Mesenchymal stem cell (in vitro differentiated cells and primary cell): ENCODE results near the gene CFAP54.

Experiments
- DNase-seq: peaks from one replicate; pipeline ENCODE4 v3.0.0-alpha.2; 2013
- H2AFZ ChIP-seq: one replicate; pipeline ENCODE4 v1.6.1; 2013; ENCODE audit warnings: low read depth, mild to moderate bottlenecking, control low read depth, inconsistent platforms, low read length, moderate library complexity
- H2AK5ac ChIP-seq: 2 replicates; pipeline ENCODE4 v1.6.1; 2013; ENCODE audit warnings: low read length, moderate library complexity, mild to moderate bottlenecking, inconsistent platforms; ENCODE audit not compliant: severe bottlenecking
- H2BK120ac ChIP-seq: one replicate; pipeline ENCODE4 v1.6.1; 2013; ENCODE audit warnings: low read depth, mild to moderate bottlenecking, inconsistent platforms, low read length, moderate library complexity
- H2BK12ac ChIP-seq, 2 experiments: one replicate each; pipeline ENCODE4 v1.6.1; 2013; ENCODE audit warnings: inconsistent platforms in 2 of 2, low read length in 2 of 2, mild to moderate bottlenecking in 2 of 2, moderate library complexity in 2 of 2, control low read depth in 1 of 2
- H2BK15ac ChIP-seq: one replicate; pipeline ENCODE4 v1.6.1; 2013; ENCODE audit warnings: mild to moderate bottlenecking, low read depth, inconsistent platforms; ENCODE audit not compliant: poor library complexity, severe bottlenecking
- H2BK5ac ChIP-seq: 2 replicates; pipeline ENCODE4 v1.6.1; 2013; ENCODE audit warnings: low read depth, mild to moderate bottlenecking, low read length, control low read depth, inconsistent platforms; ENCODE audit not compliant: poor library complexity, severe bottlenecking
- H3K14ac ChIP-seq, 2 experiments: one replicate each; pipeline ENCODE4 v1.6.1; 2013; ENCODE audit warnings: inconsistent platforms in 2 of 2, low read length in 2 of 2, control low read depth in 1 of 2, mild to moderate bottlenecking in 1 of 2, moderate library complexity in 1 of 2
- H3K18ac ChIP-seq, 2 experiments: one replicate each; pipeline ENCODE4 v1.6.1; 2013; ENCODE audit warnings: inconsistent platforms in 2 of 2, low read length in 2 of 2, control low read depth in 1 of 2, low read depth in 1 of 2, mild to moderate bottlenecking in 1 of 2
- H3K23ac ChIP-seq, 2 experiments: one replicate each; pipeline ENCODE4 v1.6.1; 2013; ENCODE audit warnings: inconsistent platforms in 2 of 2, low read length in 2 of 2, mild to moderate bottlenecking in 2 of 2, moderate library complexity in 2 of 2, control low read depth in 1 of 2
- H3K27ac ChIP-seq: 2 replicates; pipeline ENCODE4 v1.5.1; 2013; ENCODE audit warnings: mild to moderate bottlenecking, moderate library complexity, low read length, control low read depth, inconsistent platforms; ENCODE audit not compliant: poor library complexity, severe bottlenecking
- H3K27me3 ChIP-seq, 2 experiments: 2 replicates each; pipeline versions ENCODE4 v1.6.1 to v1.7.0; 2013; ENCODE audit warnings: low read length in 2 of 2, mild to moderate bottlenecking in 2 of 2, moderate library complexity in 2 of 2, control low read depth in 1 of 2, inconsistent platforms in 1 of 2; ENCODE audit not compliant: control insufficient read depth in 1 of 2, insufficient read depth in 1 of 2
- H3K36me3 ChIP-seq, 2 experiments: 2 replicates each; pipeline versions ENCODE4 v1.6.1 to v1.7.0; 2013; ENCODE audit warnings: low read length in 2 of 2, control low read depth in 1 of 2, inconsistent platforms in 1 of 2, low read depth in 1 of 2, mild to moderate bottlenecking in 1 of 2; ENCODE audit not compliant: insufficient read depth in 2 of 2, control insufficient read depth in 1 of 2
- H3K4ac ChIP-seq, 2 experiments: one replicate each; pipeline ENCODE4 v1.6.1; 2013; ENCODE audit warnings: inconsistent platforms in 2 of 2, low read length in 2 of 2, mild to moderate bottlenecking in 2 of 2, moderate library complexity in 2 of 2, control low read depth in 1 of 2, low read depth in 1 of 2
- H3K4me1 ChIP-seq: 2 replicates; pipeline ENCODE4 v1.6.1; 2013; ENCODE audit warnings: low read depth, low read length, control low read depth; ENCODE audit not compliant: control insufficient read depth, insufficient read depth
- H3K4me2 ChIP-seq: 2 replicates; pipeline ENCODE4 v1.6.1; 2013; ENCODE audit warnings: low read length, mild to moderate bottlenecking, inconsistent platforms; ENCODE audit not compliant: poor library complexity, severe bottlenecking
- H3K4me3 ChIP-seq, 2 experiments: 2 replicates each; pipeline versions ENCODE4 v1.5.1 to v1.7.0; 2013; ENCODE audit warnings: low read length in 2 of 2, mild to moderate bottlenecking in 2 of 2, control low read depth in 1 of 2, low read depth in 1 of 2; ENCODE audit not compliant: insufficient read depth in 1 of 2
- H3K79me1 ChIP-seq: replicated peaks from 2 replicates; pipeline ENCODE4 v1.6.1; 2013; ENCODE audit warnings: mild to moderate bottlenecking, control low read depth, low read length, inconsistent platforms; ENCODE audit not compliant: poor library complexity, severe bottlenecking
- H3K9ac ChIP-seq: 2 replicates; pipeline ENCODE4 v1.7.0; 2013; ENCODE audit warnings: mild to moderate bottlenecking, low read length, moderate library complexity
- H3K9me3 ChIP-seq: 2 replicates; pipeline ENCODE4 v1.7.0; 2013; ENCODE audit warnings: mild to moderate bottlenecking, low read length; ENCODE audit not compliant: control insufficient read depth
- H4K8ac ChIP-seq: one replicate; pipeline ENCODE4 v1.6.1; 2013; ENCODE audit warnings: inconsistent platforms, mild to moderate bottlenecking, low read length, moderate library complexity
- H4K91ac ChIP-seq: one replicate; pipeline ENCODE4 v1.6.1; 2013; ENCODE audit warnings: mild to moderate bottlenecking, low read length, inconsistent platforms
- WGBS: methylation state at CpG from one replicate; pipeline ENCODE4 v1.1.7; 2013; ENCODE audit warnings: mixed read lengths; 5-methylcytosine and 5-hydroxymethylcytosine counted together

CFAP54 gene

GRCh38 chr12:96878704-96879103, 389.3 kb downstream of the CFAP54 start:
- no peak overlapping the region for H2BK120ac ChIP-seq
- H3K23ac ChIP-seq, result no peak overlapping the region
- no peak overlapping the region for H4K8ac ChIP-seq
- no peaks in the 10 kb centered on the region for H3K79me1 ChIP-seq
- no peak overlapping the region for H3K18ac ChIP-seq
- no peak overlapping the region for H3K4me2 ChIP-seq
- H3K14ac ChIP-seq, result no peak overlapping the region
- no peak overlapping the region for H3K4ac ChIP-seq
- no peak overlapping the region for H2BK12ac ChIP-seq
- WGBS, result 100% methylated on average over 1 of the region's 1 CpG
- no peaks in the 10 kb centered on the region for H3K27me3 ChIP-seq
- H2BK15ac ChIP-seq, result no peak overlapping the region
- no peak overlapping the region for H3K9ac ChIP-seq
- H4K91ac ChIP-seq, result no peak overlapping the region
- no peak overlapping the region for H3K4me3 ChIP-seq
- peaks cover 2% of the 10 kb centered on the region for H3K9me3 ChIP-seq
- no peak overlapping the region for H2AFZ ChIP-seq
- no peak overlapping the region for H2BK5ac ChIP-seq
- H2AK5ac ChIP-seq, result no peak overlapping the region
- H3K4me1 ChIP-seq, result peaks cover 5% of the 10 kb centered on the region
- no peak for DNase-seq
- no peak overlapping the region for H3K27ac ChIP-seq
- H3K36me3 ChIP-seq, result no peaks in the 10 kb centered on the region

DNA sequence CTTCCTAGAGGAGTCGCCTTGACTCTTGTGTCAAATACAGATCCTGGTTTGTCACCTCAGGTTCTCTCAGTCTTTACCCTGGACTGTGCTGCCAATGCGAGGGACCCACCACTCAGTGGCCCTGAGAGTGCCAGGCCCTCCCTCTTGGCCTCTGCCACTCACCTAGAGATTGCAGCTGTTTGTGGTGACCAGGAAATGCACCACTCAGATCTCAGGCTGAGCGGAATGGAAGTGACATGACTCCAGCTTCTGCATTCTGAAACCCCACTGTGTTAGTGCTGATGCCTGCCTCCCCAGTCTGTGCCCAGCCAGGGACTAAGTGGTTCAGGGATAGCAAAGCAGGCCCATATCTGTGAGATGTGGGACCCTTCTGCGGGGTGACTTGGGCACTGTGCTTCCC, 389.9 kb downstream of the CFAP54 start:
- Histone ChIP-seq H3K18ac (no peak overlapping the region), H3K9me3 (peaks cover 2% of the 10 kb centered on the region), H2BK5ac (no peak overlapping the region), H4K8ac (no peak overlapping the region), H3K36me3 (no peaks in the 10 kb centered on the region), H2BK120ac (no peak overlapping the region), H2AFZ (no peak overlapping the region), H3K14ac (no peak overlapping the region), H4K91ac (no peak overlapping the region), H3K4me1 (peaks cover 5% of the 10 kb centered on the region), H3K23ac (no peak overlapping the region), H3K4ac (no peak overlapping the region), H2BK12ac (no peak overlapping the region), H2AK5ac (no peak overlapping the region), H3K27me3 (no peaks in the 10 kb centered on the region), H3K4me3 (no peak overlapping the region), H3K9ac (no peak overlapping the region), H3K79me1 (no peaks in the 10 kb centered on the region), H3K4me2 (no peak overlapping the region), H3K27ac (no peak overlapping the region), H2BK15ac (no peak overlapping the region)
- WGBS, result 91% methylated on average over 4 of the region's 4 CpGs
- DNase-seq, result no peak

- Histone ChIP-seq H3K14ac (no peak overlapping the region), H3K4ac (no peak overlapping the region), H2BK15ac (no peak overlapping the region), H4K91ac (no peak overlapping the region), H3K4me1 (peaks cover 5% of the 10 kb centered on the region), H3K27ac (no peak overlapping the region), H2BK12ac (no peak overlapping the region), H3K36me3 (no peaks in the 10 kb centered on the region), H2BK120ac (no peak overlapping the region), H3K9me3 (peaks cover 2% of the 10 kb centered on the region), H2AFZ (no peak overlapping the region), H3K9ac (no peak overlapping the region), H3K79me1 (no peaks in the 10 kb centered on the region), H3K4me2 (no peak overlapping the region), H3K27me3 (no peaks in the 10 kb centered on the region), H3K4me3 (no peak overlapping the region), H2AK5ac (no peak overlapping the region), H2BK5ac (no peak overlapping the region), H3K23ac (no peak overlapping the region), H3K18ac (no peak overlapping the region), H4K8ac (no peak overlapping the region)
- 88% methylated on average over 2 of the region's 3 CpGs for WGBS
- no peak for DNase-seq
These were observed 390.8 kb downstream of the CFAP54 start for GRCh38 chr12:96880220-96880619.

DNA sequence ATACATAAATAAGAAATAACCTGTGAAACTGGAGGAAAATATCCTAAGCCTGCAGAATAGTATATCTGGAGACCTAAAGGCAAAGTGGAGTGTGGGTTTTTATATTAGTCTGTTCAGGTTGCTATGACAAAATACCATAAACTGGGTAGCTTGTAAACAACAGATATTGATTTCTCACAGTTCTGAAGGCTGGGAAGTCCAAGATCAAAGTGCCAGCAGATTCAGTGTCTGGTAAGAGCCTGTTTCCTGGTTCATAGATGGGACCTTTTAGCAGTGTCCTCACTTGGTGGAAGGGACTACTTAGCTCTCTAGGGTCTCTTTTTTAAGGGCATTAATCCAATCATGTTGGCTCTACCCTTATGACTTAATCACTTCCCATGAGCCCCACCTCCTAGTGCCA, 392.2 kb downstream of the CFAP54 start:
- no peak overlapping the region for H3K14ac ChIP-seq
- peaks cover 5% of the 10 kb centered on the region for H3K4me1 ChIP-seq
- no peak for DNase-seq
- no peak overlapping the region for H4K8ac ChIP-seq
- H2AFZ ChIP-seq, result no peak overlapping the region
- no peak overlapping the region for H3K4ac ChIP-seq
- no peak overlapping the region for H3K23ac ChIP-seq
- no peak overlapping the region for H3K4me2 ChIP-seq
- no peaks in the 10 kb centered on the region for H3K27me3 ChIP-seq
- no peaks in the 10 kb centered on the region for H3K36me3 ChIP-seq
- no peak overlapping the region for H3K9ac ChIP-seq
- H3K4me3 ChIP-seq, result no peak overlapping the region
- H3K9me3 ChIP-seq, result peaks cover 2% of the 10 kb centered on the region
- no peak overlapping the region for H2AK5ac ChIP-seq
- H3K18ac ChIP-seq, result no peak overlapping the region
- no peak overlapping the region for H2BK120ac ChIP-seq
- H4K91ac ChIP-seq, result no peak overlapping the region
- H2BK5ac ChIP-seq, result no peak overlapping the region
- no peaks in the 10 kb centered on the region for H3K79me1 ChIP-seq
- no peak overlapping the region for H2BK15ac ChIP-seq
- no peak overlapping the region for H3K27ac ChIP-seq
- H2BK12ac ChIP-seq, result no peak overlapping the region
